HG02588 (cell line): ENCODE measurements around the gene LRRC27.

Source experiments
- ATAC-seq: cut with Tn5 transposase; IDR thresholded peaks from one replicate; pipeline ENCODE4 v1.9.1; 2021; ENCODE audit warnings: mild to moderate bottlenecking, moderate library complexity; ENCODE audit not compliant: unreplicated experiment

Gene LRRC27

DNA sequence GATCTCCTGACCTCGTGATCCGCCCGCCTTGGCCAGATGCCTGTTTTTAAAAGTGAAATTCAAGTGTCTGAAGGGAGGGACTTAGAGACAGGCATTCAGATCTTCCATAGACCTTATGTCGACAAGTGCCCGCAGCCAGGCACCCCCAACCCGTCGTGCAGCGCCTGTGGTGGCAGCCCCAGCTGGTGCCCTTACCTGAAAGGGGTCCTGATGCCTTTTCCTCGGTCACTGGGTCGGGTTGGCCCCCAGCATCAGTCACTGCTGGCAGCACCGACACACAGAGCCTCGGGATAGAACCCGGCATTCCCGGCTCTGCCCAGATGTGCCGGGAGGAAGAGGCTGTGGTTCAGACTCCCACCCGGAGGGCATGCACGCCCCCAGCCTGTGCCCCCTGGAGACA lies 23.3 kb downstream of the LRRC27 start:
- no peak for ATAC-seq

DNA sequence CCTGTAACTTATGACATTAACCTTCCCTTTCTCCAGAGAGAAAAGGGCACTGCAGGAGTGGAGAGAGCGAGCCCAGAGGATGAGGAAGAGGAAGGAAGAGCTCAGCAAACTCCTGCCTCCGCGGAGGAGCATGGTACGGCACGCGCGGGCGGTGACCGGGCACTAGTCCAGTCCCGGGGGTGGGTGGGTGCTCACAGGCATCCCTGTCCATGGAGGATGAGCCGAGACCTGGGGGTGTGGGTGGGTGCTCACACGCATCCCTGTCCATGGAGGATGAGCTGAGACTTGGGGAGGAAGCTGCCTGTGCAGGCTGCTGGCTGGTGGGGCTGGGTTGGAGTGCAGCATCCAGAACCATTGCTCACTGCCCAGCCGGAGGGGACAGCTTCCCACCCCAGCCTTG lies 23.8 kb downstream of the LRRC27 start:
- no peak for ATAC-seq

DNA sequence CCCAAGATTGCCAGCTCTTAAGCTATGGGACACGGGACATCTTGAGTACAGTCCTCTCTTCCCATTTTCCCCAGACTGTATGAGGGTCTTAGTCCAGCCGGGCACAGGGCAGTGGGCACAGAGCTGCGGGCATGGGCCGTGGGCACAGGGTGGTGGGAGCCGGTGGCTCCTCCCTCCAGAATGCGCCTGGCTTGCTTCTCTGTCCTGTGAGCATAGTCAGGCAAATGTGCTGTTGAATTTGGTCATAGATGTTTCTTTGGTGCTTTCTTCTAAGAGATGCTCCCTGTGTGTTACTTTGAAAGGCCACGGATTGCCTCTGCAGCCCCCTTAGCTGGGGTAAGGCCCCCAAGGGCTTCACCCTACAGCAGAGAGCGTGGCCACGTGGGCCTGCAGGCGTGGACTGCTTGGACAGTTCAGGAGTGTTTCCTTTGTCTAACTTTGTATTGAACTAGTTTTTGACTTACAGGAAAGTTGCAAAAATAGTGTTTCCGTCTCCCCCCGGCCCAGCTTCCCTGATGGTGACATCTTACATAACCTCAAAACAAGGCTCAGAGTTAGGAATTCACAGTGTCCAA lies 24.7 kb downstream of the LRRC27 start:
- ATAC-seq, result no peak

DNA sequence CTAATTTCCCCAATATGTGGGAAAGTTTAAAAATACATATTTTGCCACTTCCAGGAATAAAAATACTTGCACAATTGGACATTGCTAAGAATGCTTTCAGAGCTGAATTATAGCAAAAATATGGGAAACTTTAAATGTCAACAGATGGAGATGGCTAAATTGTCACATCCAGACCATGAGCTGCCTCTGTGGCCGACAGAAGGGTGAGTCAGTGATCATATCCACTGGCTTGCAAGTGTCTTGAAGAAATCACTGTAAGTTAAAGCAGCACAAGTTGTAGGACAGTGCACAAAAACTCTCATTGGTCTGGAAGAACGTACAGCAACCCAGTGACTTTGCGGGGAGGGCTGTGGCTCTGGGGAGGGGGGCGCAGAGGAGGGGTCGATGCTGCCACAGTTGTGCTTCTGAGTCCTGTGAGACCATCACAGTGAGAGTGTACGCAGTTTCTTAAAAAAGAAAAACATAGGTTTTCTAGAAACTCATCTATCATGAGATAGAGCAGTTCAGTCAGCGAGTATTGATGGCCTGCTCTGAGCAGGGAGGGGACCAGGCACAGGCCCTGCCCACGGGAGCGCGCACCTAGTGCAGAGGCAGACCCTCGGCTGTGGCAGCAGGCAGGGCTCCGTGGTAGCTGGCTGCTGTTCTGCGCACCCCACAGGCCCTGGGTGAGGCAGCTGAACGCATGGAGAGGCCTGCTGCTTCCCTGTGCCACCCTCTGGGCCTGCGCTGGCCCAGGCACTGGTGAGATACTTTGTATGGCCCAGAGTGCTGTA lies 25.5 kb downstream of the LRRC27 start:
- ATAC-seq, result no peak

DNA sequence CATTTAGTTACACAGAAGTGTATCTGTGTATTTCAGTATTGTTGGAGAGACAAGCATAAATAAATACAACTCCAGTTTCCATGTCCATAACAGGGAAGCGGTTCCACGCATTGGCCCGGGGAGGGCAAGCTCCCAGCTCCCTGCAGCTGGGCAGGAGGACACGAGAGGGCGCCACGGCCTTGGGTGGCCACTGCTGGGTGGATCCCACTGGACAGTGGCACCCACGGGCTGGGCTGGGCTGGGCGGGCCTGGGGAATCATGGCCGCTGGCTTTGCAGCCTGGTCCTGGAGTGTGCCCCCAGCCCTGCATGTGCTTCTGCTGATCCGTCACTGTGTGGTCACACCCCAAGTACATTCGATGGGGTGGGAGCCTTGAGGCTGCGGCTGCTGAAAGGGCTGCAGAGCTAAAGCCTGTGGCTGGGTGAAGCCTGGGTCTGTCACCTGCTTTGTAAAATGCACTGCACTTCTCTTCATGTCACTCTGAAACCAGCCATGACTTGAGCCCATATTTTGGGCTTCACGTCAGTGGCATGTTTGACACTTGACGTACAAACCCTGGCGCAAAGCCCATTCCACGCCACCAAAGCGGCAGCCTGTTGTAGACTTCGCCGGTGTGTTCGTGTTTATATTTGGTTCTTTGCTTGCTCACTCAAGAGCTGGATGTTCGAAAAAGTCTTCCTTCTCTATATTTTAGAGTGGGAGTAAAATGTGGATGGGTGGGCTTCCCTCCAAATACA lies 27.5 kb downstream of the LRRC27 start:
- no peak for ATAC-seq

DNA sequence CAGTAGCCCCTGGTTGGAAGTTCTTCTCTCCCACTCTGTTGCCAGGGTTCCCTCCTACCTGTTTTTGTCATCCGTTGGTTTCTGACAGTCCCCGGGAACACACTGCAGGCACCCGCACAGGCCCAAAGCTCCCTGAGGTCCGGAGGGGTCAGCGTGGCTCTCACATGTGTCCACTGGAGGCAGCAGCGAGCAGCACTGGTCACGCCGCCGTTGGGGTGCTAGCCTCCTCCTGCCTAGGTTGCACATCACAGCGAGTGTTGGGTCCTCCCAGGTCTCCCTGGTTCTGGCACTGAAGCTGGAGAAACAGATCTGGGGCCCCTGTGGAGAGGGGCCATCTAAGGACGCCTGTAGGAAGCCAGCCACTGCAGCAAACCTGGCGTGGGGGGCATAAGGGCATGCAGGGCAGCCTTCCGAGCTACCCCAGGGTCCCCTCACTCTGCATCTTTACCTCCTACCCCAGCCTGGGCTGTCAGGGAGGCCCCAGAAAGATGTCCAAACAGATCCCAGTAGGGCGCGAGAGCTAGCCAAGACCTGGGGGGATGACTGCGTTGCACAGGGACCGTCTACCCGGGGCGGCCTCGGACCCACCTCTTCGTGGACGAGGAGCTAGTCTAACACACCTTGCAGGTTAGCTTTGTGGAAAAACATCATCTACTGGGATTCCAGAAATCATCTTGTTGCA lies 28.9 kb downstream of the LRRC27 start:
- ATAC-seq, result no peak

DNA sequence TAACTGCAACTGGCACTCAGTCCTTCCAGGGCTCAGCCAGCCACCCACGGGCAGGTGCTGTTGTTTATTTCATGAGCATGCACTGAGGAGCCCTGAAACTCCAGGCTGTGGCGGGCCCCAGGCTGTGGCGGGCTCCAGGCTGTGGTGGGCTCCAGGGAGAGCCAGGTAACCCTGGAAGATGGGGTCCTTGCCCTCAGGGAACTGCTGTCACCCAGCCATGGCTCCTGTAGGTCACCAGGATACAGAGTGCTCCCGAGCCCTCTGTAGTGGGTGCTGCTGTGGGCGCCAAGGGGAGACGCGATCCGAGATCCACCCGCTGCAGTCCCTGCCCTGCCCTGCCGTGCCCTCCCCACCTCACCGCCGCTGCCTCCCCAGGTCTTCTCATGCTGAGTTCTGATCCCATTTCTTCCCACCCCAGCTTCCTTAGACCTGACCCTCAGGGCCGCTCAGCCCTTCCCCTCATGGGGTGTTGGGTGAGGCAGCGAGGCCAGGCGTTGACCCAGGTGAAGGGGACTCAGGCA lies 29.6 kb downstream of the LRRC27 start:
- ATAC-seq, result no peak

DNA sequence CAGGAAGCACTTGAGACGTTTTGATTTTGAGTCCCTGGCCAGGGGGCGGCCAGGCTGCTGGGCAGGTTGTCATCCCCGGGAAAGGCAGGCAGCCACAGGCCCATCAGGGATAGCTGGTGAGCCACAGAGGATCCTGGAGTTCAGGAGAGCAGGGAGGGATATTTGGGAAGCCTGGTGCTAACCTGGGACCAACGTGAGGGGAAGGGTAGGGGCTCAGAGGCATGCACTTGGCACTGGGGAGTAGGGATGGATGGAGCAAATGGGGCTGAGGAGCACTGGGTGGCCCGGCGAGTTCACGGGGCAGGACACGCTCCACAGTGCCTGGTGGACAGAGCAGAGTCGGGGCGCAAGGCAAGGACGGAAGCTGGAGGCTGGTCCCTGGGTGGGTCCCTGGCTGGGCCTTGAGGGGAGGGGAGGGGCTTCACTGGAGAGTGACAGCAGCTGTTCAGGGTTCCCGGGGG lies 30.2 kb downstream of the LRRC27 start:
- no peak for ATAC-seq

DNA sequence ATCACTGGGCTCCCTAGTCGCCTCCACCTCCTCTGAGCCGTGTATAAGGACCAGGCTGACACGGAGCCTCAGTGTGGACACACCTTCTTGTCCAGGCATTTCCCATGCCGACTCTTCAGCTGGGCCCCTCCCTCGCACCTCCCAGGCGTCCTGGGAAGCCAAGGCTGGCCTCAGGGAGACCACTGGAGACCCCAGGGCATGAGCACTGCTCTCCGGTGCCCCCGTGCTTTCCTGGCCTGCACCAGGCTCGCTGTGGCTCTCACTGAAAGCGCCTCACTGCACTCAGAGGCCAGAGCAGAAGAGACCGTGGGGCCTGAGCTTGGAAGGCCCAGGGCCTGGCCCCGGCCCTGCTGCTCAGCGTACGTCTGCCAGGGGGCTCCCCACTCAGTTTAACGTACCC lies 31.4 kb downstream of the LRRC27 start:
- ATAC-seq, result no peak

DNA sequence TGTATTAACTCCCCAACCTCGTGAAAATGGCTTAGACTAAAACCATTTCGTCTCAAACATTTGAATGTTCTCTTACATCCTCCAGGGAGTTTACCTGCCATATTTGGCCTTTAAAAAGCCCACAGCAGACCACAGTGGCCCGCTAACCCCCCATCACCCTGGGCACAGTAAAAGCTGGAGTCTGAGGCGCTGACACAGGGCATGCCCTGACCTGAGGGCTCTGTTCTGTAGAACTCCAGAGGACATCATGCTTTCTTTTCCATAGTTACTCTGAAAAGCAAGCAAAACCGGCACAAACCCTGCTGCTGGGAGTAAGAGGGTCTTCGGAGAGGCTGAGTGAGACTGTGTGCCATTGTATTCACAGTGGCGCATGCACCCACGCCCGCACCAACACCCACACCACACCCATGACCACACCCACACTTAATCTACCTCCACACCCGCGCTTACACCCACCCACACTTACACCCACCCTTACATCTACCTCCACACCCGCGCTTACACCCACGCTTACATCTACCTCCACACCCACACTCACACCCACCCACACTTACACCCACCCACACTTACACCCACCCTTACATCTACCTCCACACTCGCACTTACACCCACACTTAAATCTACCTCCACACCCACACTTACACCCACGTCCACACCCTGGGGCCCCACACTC lies 32.1 kb downstream of the LRRC27 start:
- no peak for ATAC-seq

DNA sequence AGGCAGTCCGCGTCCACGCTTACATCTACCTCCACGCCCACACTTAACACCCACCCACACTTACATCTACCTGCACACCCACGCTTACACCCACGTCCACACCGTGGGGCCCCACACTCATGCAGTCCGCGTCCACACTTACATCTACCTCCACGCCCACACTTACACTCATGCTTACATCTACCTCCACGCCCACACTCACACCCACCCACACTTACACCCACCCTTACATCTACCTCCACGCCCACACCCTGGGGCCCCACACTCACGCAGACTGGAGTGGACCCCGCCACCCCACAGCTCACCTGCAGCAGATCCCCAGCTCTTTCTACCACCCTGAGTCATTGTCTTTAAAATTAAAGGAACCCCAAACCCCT lies 32.6 kb downstream of the LRRC27 start:
- no peak for ATAC-seq

DNA sequence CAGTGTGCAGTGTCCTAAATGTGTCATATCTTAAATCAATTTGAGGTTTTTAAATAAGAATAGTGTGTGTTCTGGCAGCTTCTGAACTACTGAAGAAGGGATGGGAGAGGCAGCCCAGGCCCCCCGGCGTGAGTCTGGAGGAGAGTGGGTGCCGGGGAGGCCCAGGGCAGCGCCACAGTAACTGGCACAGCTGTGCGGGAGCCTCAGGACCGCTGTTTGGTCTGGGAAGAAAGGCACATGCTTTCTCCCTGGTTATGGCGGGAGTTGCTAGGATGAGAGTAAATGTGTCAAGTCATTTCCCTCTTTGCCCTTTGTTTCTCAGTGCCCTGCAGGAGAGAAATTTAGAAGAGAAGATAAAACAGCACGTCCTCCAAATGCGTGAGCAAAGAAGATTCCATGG lies 33.1 kb downstream of the LRRC27 start:
- ATAC-seq, result no peak

DNA sequence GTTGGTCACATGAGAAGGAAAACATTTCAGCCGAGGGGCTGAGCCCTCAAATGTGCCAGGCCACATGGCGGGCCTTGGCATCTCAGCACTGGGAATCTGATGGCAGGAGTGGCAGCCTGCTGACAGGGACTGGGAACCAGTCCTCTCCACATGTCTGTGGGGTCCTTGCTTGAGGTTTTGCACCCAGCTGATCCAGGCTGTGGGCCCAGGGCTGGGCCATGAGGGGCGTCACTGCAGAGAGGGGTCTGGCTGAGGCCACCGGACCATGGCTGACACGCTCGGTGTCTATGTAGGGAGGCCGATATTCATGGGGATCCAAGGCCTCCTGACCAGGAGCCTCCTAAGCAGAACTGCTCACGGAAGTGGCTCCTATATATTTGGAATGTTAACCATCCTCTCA lies 34.0 kb downstream of the LRRC27 start:
- no peak for ATAC-seq

DNA sequence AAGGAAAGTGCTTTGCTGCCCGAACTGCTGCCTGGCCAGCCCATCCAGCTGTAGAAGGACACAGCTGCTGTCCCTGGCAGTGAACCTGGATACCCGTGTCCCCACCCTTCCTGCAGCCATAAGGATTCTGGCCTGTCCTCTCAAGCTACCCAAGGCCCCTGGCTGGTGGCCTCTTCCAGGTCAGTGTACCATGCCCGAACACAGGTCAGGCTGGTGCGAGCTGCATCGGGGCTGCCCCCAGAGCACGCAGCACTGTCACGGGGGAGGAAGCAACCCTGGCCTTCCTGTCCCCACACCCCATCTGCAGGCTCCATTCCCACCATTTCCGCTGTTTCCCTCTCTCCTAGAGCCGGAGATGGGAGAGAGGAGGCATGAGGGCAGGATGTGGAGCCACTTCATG lies 34.5 kb downstream of the LRRC27 start:
- no peak for ATAC-seq

DNA sequence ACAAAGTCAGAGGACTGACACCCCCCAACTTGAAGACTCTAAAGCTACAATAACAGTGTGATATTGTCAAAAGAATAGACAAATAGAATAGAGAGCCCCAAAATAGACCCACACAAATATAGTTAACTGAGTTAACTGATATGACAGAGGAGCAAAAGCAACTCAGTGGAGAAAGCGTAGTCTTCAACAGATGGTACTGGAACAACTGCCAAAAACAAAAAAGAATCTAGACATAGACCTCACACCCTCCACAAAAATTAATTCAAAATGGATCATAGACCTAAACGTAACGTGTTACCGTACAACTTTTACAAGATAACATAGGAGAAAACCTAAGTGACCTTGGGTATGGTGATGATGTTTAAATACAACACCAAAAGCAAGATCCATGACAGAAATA lies 36.4 kb downstream of the LRRC27 start:
- no peak for ATAC-seq

DNA sequence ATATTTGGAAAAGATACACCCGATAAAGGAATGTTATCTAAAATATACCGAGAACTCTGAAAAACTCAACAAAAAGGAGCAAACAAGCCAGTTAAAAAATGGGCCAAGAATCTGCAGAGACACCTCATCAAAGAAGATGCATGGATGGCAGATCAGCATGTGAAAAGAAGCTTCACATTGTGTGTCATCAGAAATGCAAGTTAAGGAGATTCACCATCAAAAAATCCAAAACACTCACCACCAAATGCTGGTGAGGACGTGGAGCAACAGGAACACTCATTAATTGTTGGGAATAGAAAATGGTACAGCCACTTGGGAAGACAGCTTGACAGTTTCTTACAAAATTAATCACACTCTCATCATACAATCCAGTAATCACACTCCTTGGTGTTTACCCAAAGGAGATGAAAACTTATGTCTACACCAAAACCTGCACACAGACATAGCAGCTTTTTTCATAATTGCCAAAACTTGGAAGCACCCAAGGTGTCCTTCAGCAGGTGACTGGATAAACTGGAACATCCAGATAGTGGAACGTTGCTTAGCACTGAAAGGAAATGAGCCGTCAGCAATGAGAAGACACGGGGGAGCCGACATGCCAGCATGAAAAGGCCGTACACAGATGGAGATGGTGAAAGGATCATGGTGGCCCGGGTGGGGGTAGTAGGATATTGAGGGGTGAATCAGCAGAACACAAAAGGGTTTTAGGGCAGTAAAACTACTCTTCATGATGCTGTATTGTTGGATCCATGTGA lies 37.1 kb downstream of the LRRC27 start:
- ATAC-seq, result no peak

DNA sequence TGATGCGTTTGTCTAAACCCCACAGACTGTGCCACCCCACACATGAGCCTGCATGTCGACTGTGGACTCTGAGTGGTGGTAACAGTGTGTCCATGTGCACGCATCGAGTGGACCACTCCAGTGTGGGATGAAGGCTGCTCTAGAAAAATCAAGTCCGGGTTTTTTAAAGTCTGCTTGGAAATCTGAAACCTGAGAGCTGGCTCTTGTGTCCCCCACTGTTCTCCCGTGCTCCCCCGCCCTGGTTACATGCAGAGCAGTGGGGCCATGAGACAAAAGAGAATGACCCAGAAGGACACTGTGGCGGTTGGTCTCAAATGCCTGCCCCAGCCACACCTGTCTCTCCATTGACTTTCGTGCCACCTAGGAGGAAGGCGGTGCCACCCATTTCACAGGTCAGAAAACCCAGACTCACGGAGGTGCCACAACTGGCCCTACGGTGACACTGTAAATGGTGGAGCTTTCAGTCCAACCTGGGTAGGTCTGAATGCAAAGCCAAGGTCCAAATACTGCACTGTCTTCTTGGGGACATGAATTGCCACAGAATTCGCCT lies 37.7 kb downstream of the LRRC27 start:
- no peak for ATAC-seq

DNA sequence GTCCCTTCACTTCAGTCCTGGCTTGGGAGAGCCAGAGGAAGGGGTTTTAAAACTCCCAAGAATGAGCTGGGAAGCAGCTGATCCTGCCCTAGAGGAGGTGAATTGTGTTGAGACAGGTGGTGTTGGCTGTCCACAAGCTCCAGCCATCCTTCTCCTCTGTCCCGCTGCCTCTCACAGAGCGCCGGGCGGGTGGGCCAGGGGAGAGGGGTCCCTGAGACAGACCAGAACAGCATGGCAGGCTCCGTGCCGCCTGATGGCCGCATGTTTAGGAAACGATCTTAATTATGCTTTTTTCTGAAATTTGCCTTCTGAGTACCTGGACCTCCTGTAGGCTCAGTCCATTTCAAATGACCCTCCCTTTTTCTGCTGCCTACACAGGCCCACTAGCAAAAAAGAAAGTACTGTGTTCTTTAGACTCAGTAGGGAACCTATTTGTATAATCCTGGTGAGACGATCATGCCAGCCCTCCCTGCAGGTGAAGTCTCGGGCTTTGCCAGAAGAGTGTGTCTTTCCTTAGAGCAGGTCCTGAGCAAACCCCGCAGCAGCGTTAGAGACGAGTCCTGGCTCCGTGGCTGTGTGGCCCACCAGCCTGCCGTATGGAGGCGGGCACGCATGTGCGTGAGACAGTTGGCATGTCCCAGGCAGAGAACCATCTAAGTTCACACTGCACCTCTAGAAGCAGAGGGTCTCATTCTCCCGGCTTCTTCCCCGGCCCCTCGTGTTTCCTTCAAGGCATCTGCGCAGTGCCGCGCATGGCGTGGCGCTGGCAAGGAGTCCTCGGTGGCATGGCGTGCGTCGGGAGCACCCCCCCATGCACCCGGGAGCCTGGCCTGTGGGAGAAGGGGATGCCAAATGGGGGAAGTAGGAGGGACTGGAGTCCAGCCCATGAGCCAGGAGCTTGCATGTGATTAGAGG lies 38.7 kb downstream of the LRRC27 start:
- ATAC-seq, result no peak

DNA sequence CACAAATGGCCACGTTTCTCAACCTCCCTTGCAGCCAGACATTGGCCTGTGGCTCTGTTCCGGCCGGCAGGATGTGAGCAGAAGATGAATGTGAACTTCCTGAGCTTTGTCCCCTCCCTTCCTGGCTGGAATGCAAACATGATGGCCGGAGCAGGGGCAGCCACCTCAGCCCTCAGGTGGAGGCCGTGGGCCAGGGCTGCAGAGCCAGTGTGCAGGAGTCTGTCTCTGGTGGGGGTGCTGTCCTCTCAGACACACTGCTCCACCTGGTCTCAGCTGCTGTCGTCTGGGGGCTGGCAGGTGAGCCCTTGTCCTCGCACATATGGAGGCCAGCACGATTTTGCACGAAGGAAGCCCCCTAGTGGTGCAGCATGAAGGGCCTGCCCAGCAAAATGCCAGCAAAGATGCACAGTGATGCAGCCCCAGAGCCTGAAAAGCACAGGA lies 39.7 kb downstream of the LRRC27 start:
- ATAC-seq, result no peak
